HG02678 (cell line): ENCODE results near the gene MMD2.

Source experiments
- ATAC-seq: cut with Tn5 transposase; IDR thresholded peaks from one replicate; pipeline ENCODE4 v1.9.1; 2021; ENCODE audit warnings: mild to moderate bottlenecking, moderate library complexity; ENCODE audit not compliant: unreplicated experiment

Gene MMD2

GRCh38 chr7:4959306-4959705 lies 319 bp upstream of the MMD2 start:
- ATAC-seq, result no peak

GRCh38 chr7:4957847-4958476 lies 1.0 kb downstream of the MMD2 start:
- ATAC-seq, result no peak

- no peak for ATAC-seq
Observed at GRCh38 chr7:4951903-4952636, 6.9 kb downstream of the MMD2 start.

DNA sequence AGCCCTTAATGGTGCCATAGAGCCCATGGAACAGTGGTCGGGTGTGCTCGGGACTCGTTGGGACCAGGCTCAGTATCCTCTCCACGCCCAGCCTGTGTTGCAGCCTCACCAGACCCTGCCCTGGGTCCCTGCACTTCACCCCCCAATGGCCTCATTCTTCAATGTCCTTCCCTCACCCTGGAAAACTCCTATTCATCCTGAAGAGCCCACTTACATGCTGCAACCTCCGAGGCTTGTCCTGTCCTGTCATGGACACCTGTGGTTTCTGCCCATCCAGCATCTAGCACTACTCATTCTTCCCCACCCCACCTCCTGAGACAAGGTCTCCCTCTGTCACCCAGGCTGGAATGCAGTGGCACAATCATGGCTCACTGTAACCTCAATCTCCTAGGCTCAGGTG lies 7.7 kb downstream of the MMD2 start:
- no peak for ATAC-seq

- ATAC-seq, result no peak
Observed at GRCh38 chr7:4948402-4948801, 10.6 kb downstream of the MMD2 start.

- no peak for ATAC-seq
Observed at GRCh38 chr7:4945949-4946348, 13.0 kb downstream of the MMD2 start.

- no peak for ATAC-seq
Observed at GRCh38 chr7:4944939-4945338, 14.0 kb downstream of the MMD2 start.

- no peak for ATAC-seq
Observed at GRCh38 chr7:4943297-4943696, 15.7 kb downstream of the MMD2 start.

DNA sequence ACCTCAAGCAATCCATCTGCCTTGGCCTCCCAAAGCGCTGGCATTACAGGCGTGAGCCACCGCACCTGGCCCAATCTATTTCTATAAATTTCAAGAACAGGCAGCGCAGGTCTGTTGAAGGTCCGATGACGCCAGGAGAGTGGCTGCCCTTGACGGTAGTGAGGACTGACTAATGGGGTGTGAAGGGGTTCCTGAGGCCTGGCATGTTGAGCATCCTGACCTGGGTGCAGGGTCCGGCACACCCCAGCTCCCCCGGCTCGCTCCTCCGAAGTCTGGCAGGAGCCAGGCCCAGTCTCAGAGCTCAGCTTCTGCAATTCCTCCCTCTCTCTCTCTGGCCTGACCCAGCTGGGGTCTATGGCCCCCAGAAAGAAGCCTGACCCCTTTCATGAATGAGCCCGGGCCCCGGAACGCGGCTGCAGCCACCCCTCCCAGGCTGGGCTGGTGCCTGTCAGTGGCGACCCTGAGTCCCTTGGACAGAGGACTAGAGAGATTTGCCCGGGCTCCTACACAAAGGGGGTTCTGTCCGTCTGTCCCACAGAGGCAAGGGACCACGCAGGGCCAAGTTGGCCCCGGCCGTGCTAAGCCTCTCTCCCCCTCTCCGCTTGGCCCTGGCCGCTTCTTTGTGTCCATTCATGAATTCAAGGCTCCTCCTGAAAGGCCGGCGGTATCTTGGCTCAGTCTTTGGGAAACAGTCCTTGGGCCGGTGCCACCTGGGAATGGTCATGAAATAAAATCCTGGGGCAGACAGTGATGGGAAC lies 18.8 kb downstream of the MMD2 start:
- no peak for ATAC-seq

DNA sequence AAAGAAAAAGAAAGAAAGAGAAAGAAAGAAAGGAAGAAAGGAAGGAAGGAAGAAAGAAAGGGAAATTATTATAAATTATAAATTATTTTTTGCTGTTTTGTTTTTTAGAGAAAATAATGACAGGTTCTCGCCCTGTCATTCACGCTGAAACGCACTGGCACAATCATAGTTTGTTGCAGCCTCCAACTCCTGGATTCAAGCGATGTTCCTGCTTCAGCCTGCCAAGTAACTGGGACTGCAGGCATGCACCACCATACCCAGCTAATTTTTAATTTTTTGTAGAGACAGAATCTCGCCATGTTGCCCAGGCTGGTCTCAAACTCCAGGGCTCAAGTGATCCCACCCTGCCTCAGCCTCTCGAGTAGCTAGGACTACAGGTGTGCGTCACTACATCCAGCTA lies 21.6 kb downstream of the MMD2 start:
- ATAC-seq, result no peak

GRCh38 chr7:4934419-4935025 lies 24.5 kb downstream of the MMD2 start:
- no peak for ATAC-seq

- ATAC-seq, result no peak
Observed at GRCh38 chr7:4931943-4932342, 27.0 kb downstream of the MMD2 start.

DNA sequence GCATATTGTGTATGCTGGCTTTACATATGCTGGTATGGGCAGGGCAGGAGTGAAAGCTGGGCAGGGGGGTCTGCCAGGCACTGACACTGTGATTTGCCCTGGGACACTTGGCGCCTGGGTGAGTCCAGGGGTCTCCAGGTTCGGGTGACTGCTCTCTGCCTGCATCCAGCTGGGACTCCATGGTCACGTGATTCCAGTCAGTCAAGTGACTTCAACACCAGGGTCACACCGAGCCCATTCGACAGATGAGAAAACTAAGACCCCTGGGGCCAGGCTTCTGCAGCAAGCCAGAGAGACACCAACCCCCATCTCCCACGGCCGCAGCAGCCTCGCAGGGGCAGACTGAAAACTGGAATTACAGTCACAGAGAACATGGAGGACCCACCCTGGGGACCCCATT lies 30.0 kb downstream of the MMD2 start:
- ATAC-seq, result no peak

- ATAC-seq, result no peak
Observed at GRCh38 chr7:4928445-4928844, 30.5 kb downstream of the MMD2 start.

GRCh38 chr7:4919969-4920766 lies 38.8 kb downstream of the MMD2 start:
- no peak for ATAC-seq

- no peak for ATAC-seq
Observed at GRCh38 chr7:4916113-4916512, 42.9 kb downstream of the MMD2 start.

DNA sequence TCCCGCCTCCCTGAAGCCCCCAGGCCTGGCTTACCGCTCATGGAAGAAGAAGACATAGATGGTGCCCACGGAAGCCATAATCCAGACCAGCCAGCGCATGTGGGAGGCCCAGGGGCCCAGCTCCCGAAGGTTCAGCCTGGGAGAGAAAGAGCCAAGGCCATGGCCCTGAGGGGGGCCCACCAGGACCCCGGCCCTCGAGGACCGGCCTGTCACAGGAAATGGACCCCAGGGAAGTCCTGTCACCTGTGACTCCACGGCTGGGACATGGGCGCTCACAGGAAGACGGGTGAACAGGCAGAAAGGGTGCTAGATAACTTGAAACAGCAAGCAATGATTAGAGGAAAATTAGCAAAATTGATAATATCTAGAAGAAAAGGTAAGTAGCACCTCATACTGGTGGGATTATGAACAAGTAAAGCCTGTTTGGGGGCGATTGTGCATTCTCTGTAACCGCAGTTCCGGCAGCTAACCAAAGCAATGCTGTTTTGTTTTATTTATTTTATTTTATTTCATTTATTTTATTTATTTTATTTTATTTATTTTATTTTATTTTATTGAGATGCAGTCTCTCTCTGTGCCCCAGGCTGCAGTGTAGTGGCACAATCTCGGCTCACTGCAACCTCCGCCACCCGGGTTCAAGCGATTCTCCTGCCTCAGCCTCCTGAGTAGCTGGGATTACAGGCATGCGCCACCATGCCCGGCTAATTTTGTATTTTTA lies 47.7 kb downstream of the MMD2 start:
- no peak for ATAC-seq

GRCh38 chr7:4906682-4907081 lies 52.3 kb downstream of the MMD2 start:
- no peak for ATAC-seq

DNA sequence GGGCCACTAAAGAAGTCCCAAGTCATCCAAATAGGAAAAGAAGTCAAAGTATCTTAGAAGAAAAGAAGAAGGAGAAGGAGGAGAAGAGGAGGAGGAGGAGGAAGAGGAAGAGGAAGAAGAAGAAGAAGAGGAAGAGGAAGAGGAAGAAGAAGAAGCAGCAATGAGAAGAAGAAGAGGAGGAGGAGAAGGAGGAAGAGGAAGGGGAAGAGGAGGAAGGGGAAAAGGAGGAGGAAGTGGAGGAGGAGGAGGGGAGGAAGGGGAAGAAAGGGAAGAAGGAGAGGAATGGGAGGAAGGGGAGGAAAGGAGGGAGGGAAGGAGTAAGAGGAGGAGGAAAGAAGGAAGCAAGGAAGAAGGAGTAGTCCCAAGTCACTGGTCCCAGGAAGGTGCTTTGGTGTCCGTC lies 53.8 kb downstream of the MMD2 start:
- no peak for ATAC-seq

- no peak for ATAC-seq
Observed at GRCh38 chr7:4904346-4904745, 54.6 kb downstream of the MMD2 start.
